Daoy (cell line): ENCODE measurements around the gene MMP26. TPM values are rescaled to one million over a fixed set of nuclear protein-coding genes. Genes with fewer than 3 reads are reported as not detected.

Experiments used
- DNase-seq: peaks from one replicate; pipeline ENCODE4 v3.0.0-alpha.2; 2015; ENCODE audit warnings: low read depth
- total RNA-seq: library from RNA; depleted of rRNA; stranded (reverse); fragments of >200 nt; shearing (Covaris generic); gene quantifications from 2 replicates; pipeline ENCODE4 v1.2.3, GENCODE V29; 2014; rRNA removed

Gene MMP26
- not detected in 2 replicates for total RNA-seq

- DNase-seq = no peak
These were observed at the start of gene MMP26 for GRCh38 chr11:4704054-4704789. TSS of gene MMP26 (plus strand) at chr11:4704784.

- DNase-seq = no peak
These were observed 45.7 kb upstream of the MMP26 start for GRCh38 chr11:4658629-4659445.

GRCh38 chr11:4662876-4663275 is 41.7 kb upstream of the MMP26 start:
- DNase-seq = no peak

GRCh38 chr11:4664183-4664582 is 40.4 kb upstream of the MMP26 start:
- DNase-seq = no peak

- DNase-seq = no peak
These were observed 39.8 kb upstream of the MMP26 start for GRCh38 chr11:4664786-4665185.

- no peak for DNase-seq
These were observed 39.2 kb upstream of the MMP26 start for GRCh38 chr11:4665424-4665823.

- DNase-seq = no peak
These were observed 32.8 kb upstream of the MMP26 start for GRCh38 chr11:4671741-4672140.

- DNase-seq = no peak
These were observed 32.1 kb upstream of the MMP26 start for GRCh38 chr11:4672470-4672869.

- DNase-seq = no peak
These were observed 30.8 kb upstream of the MMP26 start for GRCh38 chr11:4673781-4674180.

- DNase-seq = no peak
These were observed 26.6 kb upstream of the MMP26 start for GRCh38 chr11:4677948-4678347.

- DNase-seq = no peak
These were observed 24.2 kb upstream of the MMP26 start for GRCh38 chr11:4680341-4680740.

- no peak for DNase-seq
These were observed 21.8 kb upstream of the MMP26 start for GRCh38 chr11:4682623-4683419.

- no peak for DNase-seq
These were observed 19.8 kb upstream of the MMP26 start for GRCh38 chr11:4684631-4685285.

- DNase-seq = no peak
These were observed 9.1 kb upstream of the MMP26 start for GRCh38 chr11:4695442-4695841.

GRCh38 chr11:4697585-4697984 is 7.0 kb upstream of the MMP26 start, which contains the start of gene OR51E2:
TSS of gene OR51E2 (minus strand) at chr11:4697853. CDS start at chr11:4682711, 15,142 bp downstream.
- DNase-seq = peak; percentile 18

- no peak for DNase-seq
These were observed 4.7 kb upstream of the MMP26 start for GRCh38 chr11:4699697-4700435.

- no peak for DNase-seq
These were observed 4.2 kb upstream of the MMP26 start for GRCh38 chr11:4700436-4700820.

- no peak for DNase-seq
These were observed 278 bp downstream of the MMP26 start for GRCh38 chr11:4704790-4705334.

GRCh38 chr11:4713241-4713640 is 8.7 kb downstream of the MMP26 start:
- peak; percentile 4 for DNase-seq

GRCh38 chr11:4714300-4714699 is 9.7 kb downstream of the MMP26 start:
- no peak for DNase-seq
